Measurements from ENCODE around the gene WNK3. TPM values are rescaled to one million over a fixed set of nuclear protein-coding genes. Genes with fewer than 3 reads are reported as not detected.
A peak's percentile ranks its signal among the peaks of the same experiment; 100 is the strongest.

Gene WNK3
- total RNA-seq (2014; rRNA removed; shearing (Covaris generic)) (27.4 and 27.6 TPM in 2 replicates), polyA plus RNA-seq (2016; fragmentation: Nextera tagmentation; extraction: Ambion mirVana) (51.5 and 57.5 TPM in 2 replicates)
- long read RNA-seq, partial matches to known transcripts, result 8 of 13 reads
- long read RNA-seq, other reads (novel, unspliced or antisense), result 5 of 13 reads

GRCh38 chrX:54357414-54358377, at the start of gene WNK3:
TSS of gene WNK3 (minus strand) at chrX:54358046.
- H3F3A ChIP-seq (replicated peaks; ENCODE audit: low read depth), result no peaks in the 10 kb centered on the region
- H3K9me3 Mint-ChIP-seq, result peaks cover under 1% of the 10 kb centered on the region; the same call in 1 of the 3 replicates
- H3K36me3 ChIP-seq (ENCODE audit: insufficient read depth), result no peaks in the 10 kb centered on the region
- H3K36me3 Mint-ChIP-seq (ENCODE audit: low read depth), result peaks cover 4% of the 10 kb centered on the region
- DNase-seq (ENCODE audit: low spot score), result peak; percentile 90
- H3K4me1 ChIP-seq (ENCODE audit: insufficient read depth), result peaks cover 11% of the 10 kb centered on the region; the same call in 1 of the 2 replicates
- peaks cover 12% of the 10 kb centered on the region for H3K27me3 Mint-ChIP-seq (ENCODE audit: insufficient read depth, low read depth, poor library complexity)
- H3K27ac ChIP-seq (ENCODE audit: low read depth), result peak within 1 kb of the TSS; percentile 99
- peak within 1 kb of the TSS; percentile 100 for H3K27ac Mint-ChIP-seq
- peak; percentile 75 for ATAC-seq
- no peaks in the 10 kb centered on the region for H3K9me2 ChIP-seq (ENCODE audit: insufficient read depth)
- peak within 1 kb of the TSS; percentile 81 for H3K4me3 ChIP-seq
- H3K4me2 ChIP-seq, result peak within 1 kb of the TSS; percentile 92
- H3K79me2 ChIP-seq (replicated peaks; ENCODE audit: insufficient read depth), result peaks cover 44% of the 10 kb centered on the region
- no peaks in the 10 kb centered on the region for H3K27me3 ChIP-seq (ENCODE audit: insufficient read depth)
- H3K4me1 Mint-ChIP-seq, result peaks cover 29% of the 10 kb centered on the region
- peak within 1 kb of the TSS; percentile 88 for H3K4me3 Mint-ChIP-seq
- H4K20me1 ChIP-seq (replicated peaks; ENCODE audit: insufficient read depth), result no peaks in the 10 kb centered on the region
- H2AFZ ChIP-seq, result no peak within 1 kb of the TSS; the same call in 1 of the 2 replicates
- TF ChIP-seq CTCF (conservative IDR thresholded peaks at IDR 0.05; ENCODE audit: low read depth in 2 of 2), result no peak
- peak; percentile 68; the same call in 1 of the 2 replicates for TF ChIP-seq POLR2AphosphoS5 (IDR thresholded peaks at IDR 0.05; ENCODE audit: low read depth)

GRCh38 chrX:54407266-54407665, 49.4 kb upstream of the WNK3 start:
- Mint-ChIP-seq H3K27me3 (ENCODE audit: insufficient read depth, low read depth, poor library complexity) (peaks cover 2% of the 10 kb centered on the region), H3K4me3 (no peak overlapping the region), H3K4me1 (no peaks in the 10 kb centered on the region), H3K27ac (no peak overlapping the region), H3K36me3 (ENCODE audit: low read depth) (no peaks in the 10 kb centered on the region), H3K9me3 (no peaks in the 10 kb centered on the region)
- H3K36me3 ChIP-seq (ENCODE audit: insufficient read depth), result no peaks in the 10 kb centered on the region
- DNase-seq (ENCODE audit: low spot score) (no peak), ATAC-seq (no peak)
- H3K4me2 ChIP-seq, result no peak overlapping the region
- no peaks in the 10 kb centered on the region for H3K27me3 ChIP-seq (ENCODE audit: insufficient read depth)
- H3K4me1 ChIP-seq (ENCODE audit: insufficient read depth), result no peaks in the 10 kb centered on the region
- H4K20me1 ChIP-seq (replicated peaks; ENCODE audit: insufficient read depth), result no peaks in the 10 kb centered on the region
- H3K4me3 ChIP-seq, result no peak overlapping the region
- no peak overlapping the region for H3K27ac ChIP-seq (ENCODE audit: low read depth)
- H3K9me2 ChIP-seq (ENCODE audit: insufficient read depth), result no peaks in the 10 kb centered on the region
- H3F3A ChIP-seq (replicated peaks; ENCODE audit: low read depth), result no peaks in the 10 kb centered on the region
- no peak overlapping the region for H2AFZ ChIP-seq
- H3K79me2 ChIP-seq (replicated peaks; ENCODE audit: insufficient read depth), result no peaks in the 10 kb centered on the region
- TF ChIP-seq ETS1 (IDR thresholded peaks at IDR 0.05) (no peak), JUNB (IDR thresholded peaks at IDR 0.05; ENCODE audit: unreplicated experiment) (no peak), CTCF (conservative IDR thresholded peaks at IDR 0.05; ENCODE audit: low read depth in 2 of 2) (no peak), STAT1 (IDR thresholded peaks at IDR 0.05; ENCODE audit: unreplicated experiment) (no peak), ZNF462 (CRISPR knock-in tag; IDR thresholded peaks at IDR 0.05) (no peak), EZH2 (IDR thresholded peaks at IDR 0.05; ENCODE audit: low read depth, unreplicated experiment) (no peak)
